ENCODE results near the gene VAMP1. TPM values are rescaled to one million over a fixed set of nuclear protein-coding genes. Genes with fewer than 3 reads are reported as not detected.

Gene VAMP1
- total and polyA plus RNA-seq, 10 of the 15 experiments (the other 5 are each of a cell fraction or from before 2014, with no cell fraction given), result 4.8 to 123 (median 27.5) TPM

- Histone ChIP-seq H3K4me3 (no peak overlapping the region), H2AFZ (ENCODE audit: control insufficient read depth, low read depth, low read length) (no peak overlapping the region), H3K9me3 (replicated peaks; ENCODE audit: control insufficient read depth, insufficient read depth, low read length) (no peaks in the 10 kb centered on the region), H3K79me2 (ENCODE audit: control insufficient read depth, insufficient read depth, low read length) (no peaks in the 10 kb centered on the region; the same call in none of the 2 replicates), H3K4me2 (ENCODE audit: control insufficient read depth, insufficient read depth) (no peak overlapping the region), H4K20me1 (ENCODE audit: control insufficient read depth, insufficient read depth) (no peaks in the 10 kb centered on the region), H3K27ac (ENCODE audit: control insufficient read depth, insufficient read depth) (no peak overlapping the region), H3K36me3 (ENCODE audit: control insufficient read depth in 2 of 2, insufficient read depth in 2 of 2, low read length in 1 of 2) (no peaks in the 10 kb centered on the region), H3K27me3 (replicated peaks in 1 of 2; ENCODE audit: control insufficient read depth in 2 of 2, insufficient read depth in 2 of 2, low read length in 1 of 2) (no peaks in the 10 kb centered on the region), H3K9ac (ENCODE audit: control insufficient read depth, insufficient read depth, low read length) (no peak overlapping the region), H3K4me1 (ENCODE audit: control insufficient read depth, insufficient read depth, low read length) (peaks cover 18% of the 10 kb centered on the region)
- RAD21 ChIA-PET (ENCODE audit: unreplicated experiment), result no interaction called here
- no peak for DNase-seq (ENCODE audit: low read depth, low spot score)
- WGBS (ENCODE audit: insufficient coverage, insufficient replicate concordance, low lambda C conversion rate, missing lambda C conversion rate), result 65% methylated on average over 4 of the region's 4 CpGs
- ATAC-seq, result no peak
- TF ChIP-seq DPF2 (IDR thresholded peaks at IDR 0.05) (no peak), KDM1A (IDR thresholded peaks at IDR 0.05; ENCODE audit: borderline replicate concordance) (no peak), NR2F1 (conservative IDR thresholded peaks at IDR 0.05) (no peak), KAT2A (conservative IDR thresholded peaks at IDR 0.05; ENCODE audit: control insufficient read depth, low read depth, low read length) (no peak), JUND (IDR thresholded peaks at IDR 0.05; ENCODE audit: low read depth, low read length) (no peak), SREBF2 (IDR thresholded peaks at IDR 0.05; ENCODE audit: low read length) (no peak), PBX3 (IDR thresholded peaks at IDR 0.05; ENCODE audit: insufficient replicate concordance, low read depth, low read length) (no peak), ZZZ3 (IDR thresholded peaks at IDR 0.05; ENCODE audit: control insufficient read depth, insufficient read length, low read depth) (no peak), MXI1 (IDR thresholded peaks at IDR 0.05; ENCODE audit: low read depth, low read length) (no peak), RCOR1 (conservative IDR thresholded peaks at IDR 0.05; ENCODE audit: low read depth, low read length) (no peak), STAT3 (IDR thresholded peaks at IDR 0.05; ENCODE audit: low read depth, low read length) (no peak), CHD2 (IDR thresholded peaks at IDR 0.05; ENCODE audit: borderline replicate concordance, low read depth, low read length) (no peak), BMI1 (IDR thresholded peaks at IDR 0.05; ENCODE audit: borderline replicate concordance) (no peak), WRNIP1 (IDR thresholded peaks at IDR 0.05; ENCODE audit: borderline replicate concordance, low read depth, low read length) (no peak), EZH2 (IDR thresholded peaks at IDR 0.05; ENCODE audit: borderline replicate concordance, control insufficient read depth, low read depth, low read length) (no peak), RELA (IDR thresholded peaks at IDR 0.05; ENCODE audit: borderline replicate concordance, partially characterized antibody) (no peak), PML (IDR thresholded peaks at IDR 0.05; ENCODE audit: low read length) (no peak), SMAD5 (IDR thresholded peaks at IDR 0.05; ENCODE audit: low read depth) (no peak)
- POLR2A ChIA-PET, result no interaction called here
- in situ Hi-C loops (cut with MboI) (no loop called here), intact Hi-C loops (cut with micrococcal nuclease; ENCODE audit: unreplicated experiment) (loop anchor here (5.0 kb wide), 1 partner anchor 83 kb away; no protein-coding TSS in a partner anchor)
- no TSS peak for BruUV-seq (replicated peaks)
- no peak for FAIRE-seq
- CTCF ChIA-PET, result interaction anchor here (2.1 kb wide), 1 partner anchor 45 kb away, joined by 12 read pairs; no protein-coding TSS in a partner anchor
- SMC1A ChIA-PET (ENCODE audit: uncharacterized antibody, unreplicated experiment), result interaction anchor here (1.2 to 2.1 kb wide), 3 partner anchors 43 to 80 kb away, joined by 3 to 10 read pairs (median 3); no protein-coding TSS in a partner anchor
These were observed 50.1 kb downstream of the VAMP1 start for GRCh38 chr12:6420364-6420763.
